HEK293T (cell line): ENCODE measurements around the gene TMEM221.

Source experiments
- CTCF ChIA-PET: fragments of 350-600 bp; formaldehyde crosslinking; extraction: SDS; loops from one replicate; lab custom pipeline; 2021; ENCODE audit warnings: antibody characterized with exemption, inconsistent platforms; lab: Yijun Ruan, JAX
- POLR2A ChIA-PET: fragments of 350-600 bp; formaldehyde crosslinking; extraction: SDS; loops from one replicate; lab custom pipeline; 2020; ENCODE audit warnings: antibody characterized with exemption, inconsistent platforms; lab: Yijun Ruan, JAX
- DNase-seq: peaks from one replicate; pipeline ENCODE4 v3.0.0; 2012; ENCODE audit warnings: mixed read lengths; ENCODE audit errors: extremely low spot score
- ARNT ChIP-seq: fragments of 450-650 bp; IDR thresholded peaks from 2 replicates; pipeline ENCODE4 v1.6.1; 2017; ENCODE audit warnings: mild to moderate bottlenecking
- BHLHE40 ChIP-seq: fragments of 450-650 bp; IDR thresholded peaks from 2 replicates; pipeline ENCODE4 v1.6.1; 2016; ENCODE audit warnings: mild to moderate bottlenecking, moderate library complexity, borderline replicate concordance
- CTBP1 ChIP-seq: fragments of 450-650 bp; IDR thresholded peaks from 2 replicates; pipeline ENCODE4 v1.6.1; 2016; ENCODE audit warnings: borderline replicate concordance
- ELF4 ChIP-seq: fragments of 450-650 bp; IDR thresholded peaks from 2 replicates; pipeline ENCODE4 v1.6.1; 2017; ENCODE audit warnings: antibody characterized with exemption
- FOXA1 ChIP-seq: fragments of 450-650 bp; IDR thresholded peaks from 2 replicates; pipeline ENCODE4 v1.6.1; 2016; ENCODE audit warnings: mild to moderate bottlenecking
- FOXK2 ChIP-seq: fragments of 450-650 bp; IDR thresholded peaks from 2 replicates; pipeline ENCODE4 v1.6.1; 2016; ENCODE audit warnings: mild to moderate bottlenecking
- FOXM1 ChIP-seq: fragments of 450-650 bp; IDR thresholded peaks from 2 replicates; pipeline ENCODE4 v1.6.1; 2017; ENCODE audit warnings: mild to moderate bottlenecking, borderline replicate concordance
- HDGF ChIP-seq: fragments of 450-650 bp; IDR thresholded peaks from 2 replicates; pipeline ENCODE4 v1.6.1; 2017; ENCODE audit warnings: antibody characterized with exemption, borderline replicate concordance
- L3MBTL2 ChIP-seq: fragments of 450-650 bp; conservative IDR thresholded peaks from 2 replicates; pipeline ENCODE4 v1.6.1; 2016; ENCODE audit warnings: mild to moderate bottlenecking
- LEF1 ChIP-seq: fragments of 450-650 bp; IDR thresholded peaks from 2 replicates; pipeline ENCODE4 v1.6.1; 2017; ENCODE audit warnings: mild to moderate bottlenecking, borderline replicate concordance
- NFRKB ChIP-seq: fragments of 450-650 bp; IDR thresholded peaks from 2 replicates; pipeline ENCODE4 v1.6.1; 2016; ENCODE audit warnings: mild to moderate bottlenecking, moderate library complexity
- PKNOX1 ChIP-seq: fragments of 450-650 bp; IDR thresholded peaks from 2 replicates; pipeline ENCODE4 v1.6.1; 2016
- SP1 ChIP-seq: fragments of 450-650 bp; IDR thresholded peaks from 2 replicates; pipeline ENCODE4 v1.6.1; 2017
- SUZ12 ChIP-seq: fragments of 450-650 bp; IDR thresholded peaks from 2 replicates; pipeline ENCODE4 v1.6.1; 2016; ENCODE audit warnings: mild to moderate bottlenecking
- TARDBP ChIP-seq: fragments of 450-650 bp; IDR thresholded peaks from 2 replicates; pipeline ENCODE4 v1.6.1; 2016
- ZNF384 ChIP-seq: fragments of 450-650 bp; IDR thresholded peaks from 2 replicates; pipeline ENCODE4 v1.6.1; 2016

Gene TMEM221

DNA sequence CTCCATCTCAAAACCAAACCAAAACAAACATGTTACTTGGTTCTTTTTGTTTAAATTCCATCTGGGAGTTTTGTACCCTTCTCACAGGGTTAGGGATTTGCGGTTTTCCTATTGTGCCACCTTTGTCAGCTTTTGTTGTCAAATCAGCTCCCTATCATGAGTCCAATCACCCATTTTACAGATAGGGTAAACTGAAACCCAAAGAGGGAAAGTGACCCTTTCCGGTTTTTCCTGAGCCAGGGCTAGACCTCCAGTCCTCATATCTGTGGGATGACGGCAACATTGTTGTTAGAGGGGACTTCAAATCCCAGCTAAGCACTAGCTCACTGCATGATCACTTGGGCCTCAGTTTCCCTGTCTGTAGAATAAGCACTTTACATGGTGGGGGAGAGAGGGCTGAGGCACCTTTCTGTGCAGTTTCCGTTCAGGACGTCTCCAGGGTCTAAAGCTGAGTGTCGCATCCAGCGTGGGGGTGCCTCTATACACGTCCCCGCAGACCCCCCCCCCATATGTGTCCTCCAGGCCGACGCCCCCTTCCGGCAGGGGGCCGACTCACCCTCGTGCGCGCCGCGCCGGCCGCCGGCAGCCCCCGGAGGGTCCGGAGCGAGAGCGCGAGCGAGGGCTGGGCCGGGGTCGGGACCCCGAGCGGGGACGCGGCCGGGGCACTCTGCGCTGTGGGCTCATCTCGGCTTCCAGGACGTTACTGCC is 58.4 kb downstream of the TMEM221 start:
- DNase-seq = no peak
- POLR2A ChIA-PET = interaction anchor here (0.8 to 1.2 kb wide), 2 partner anchors 58 to 81 kb away, joined by 3 read pairs; partner anchors contain the start of gene DDA1
- CTCF ChIA-PET = interaction anchor here (0.6 to 1.3 kb wide), 5 partner anchors 10 to 441 kb away, joined by 3 to 5 read pairs (median 4); no protein-coding TSS in a partner anchor
- TF ChIP-seq NFRKB (no peak), LEF1 (no peak), TARDBP (no peak), FOXM1 (no peak), BHLHE40 (no peak), SUZ12 (no peak), ARNT (no peak), HDGF (no peak), FOXA1 (no peak), ELF4 (no peak), L3MBTL2 (no peak), CTBP1 (no peak), PKNOX1 (no peak)

- TF ChIP-seq FOXK2 (no peak), HDGF (no peak), SP1 (no peak), ZNF384 (no peak)
- ChIA-PET POLR2A (interaction anchor here (1.0 to 1.2 kb wide), 2 partner anchors 51 to 80 kb away, joined by 3 to 4 read pairs; partner anchors contain the start of gene DDA1), CTCF (interaction anchor here (0.6 to 1.3 kb wide), 2 partner anchors 34 to 54 kb away, joined by 3 to 5 read pairs; no protein-coding TSS in a partner anchor)
- DNase-seq = no peak
Observed at GRCh38 chr19:17389288-17389687, 59.2 kb downstream of the TMEM221 start.

DNA sequence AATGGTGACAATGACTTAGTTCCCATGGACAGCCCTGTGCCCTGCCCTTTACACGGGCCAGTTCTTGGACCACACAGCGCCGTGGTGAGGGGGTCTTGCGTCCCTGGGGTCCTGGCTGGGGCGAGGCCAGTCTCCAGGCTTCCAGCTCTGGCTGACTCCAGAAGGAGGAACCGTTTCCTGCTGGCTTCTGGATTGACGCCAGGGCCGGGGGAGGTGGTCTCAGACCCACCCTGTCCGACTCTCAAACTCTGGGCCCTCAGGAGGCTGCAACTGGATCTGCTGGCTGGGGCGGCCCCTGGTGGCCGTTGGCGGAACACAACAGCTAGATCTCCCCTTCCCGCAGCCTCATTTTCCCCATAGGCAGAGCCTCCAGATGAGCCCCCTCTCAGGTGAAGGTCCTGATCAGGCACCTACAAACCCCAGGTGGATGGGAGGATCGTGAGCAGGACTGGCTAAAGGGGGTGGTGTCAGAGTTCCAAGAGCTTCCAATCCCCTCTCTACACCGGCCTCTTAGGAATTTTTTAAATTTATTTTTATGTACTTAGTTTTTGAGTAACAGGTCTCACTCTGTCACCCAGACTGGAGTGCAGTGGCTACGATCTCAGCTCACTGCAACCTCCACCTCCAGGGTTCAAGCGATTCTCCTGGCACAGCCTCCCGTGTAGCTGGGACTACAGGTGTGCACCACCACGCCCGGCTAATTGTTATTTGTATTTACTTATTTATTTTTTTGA is 62.4 kb downstream of the TMEM221 start:
- ChIA-PET CTCF (interaction anchor here (0.7 to 1.7 kb wide), 7 partner anchors 10 to 599 kb away, joined by 3 to 9 read pairs (median 5); no protein-coding TSS in a partner anchor), POLR2A (no interaction called here)
- no peak for TF ChIP-seq BHLHE40
- TF ChIP-seq ELF4 = no peak
- TF ChIP-seq SP1 = no peak
- TF ChIP-seq SUZ12 = no peak
- TF ChIP-seq CTBP1 = no peak
- no peak for TF ChIP-seq L3MBTL2
- no peak for TF ChIP-seq HDGF
- DNase-seq = peak; percentile 77
